GM12865 (cell line): ENCODE data around the gene SRCIN1.

ENCODE experiments used
- DNase-seq: peaks from one replicate; pipeline ENCODE4 v3.0.0; 2010; ENCODE audit warnings: low read depth
- H3K4me3 ChIP-seq: 2 replicates; pipeline ENCODE4 v1.5.1; 2011; ENCODE audit warnings: mild to moderate bottlenecking, low read depth, low read length, control low read depth
- CTCF ChIP-seq: IDR thresholded peaks from 2 replicates; pipeline ENCODE4 v1.5.1; 2011; ENCODE audit warnings: low read length, control low read depth, low read depth, inconsistent platforms; ENCODE audit not compliant: insufficient read depth; ENCODE audit errors: missing control alignments

SRCIN1 gene

GRCh38 chr17:38595892-38596291 is 9.9 kb downstream of the SRCIN1 start:
- no peak for TF ChIP-seq CTCF
- no peak for DNase-seq
- H3K4me3 ChIP-seq = no peak overlapping the region

GRCh38 chr17:38594152-38594551 is 11.6 kb downstream of the SRCIN1 start:
- no peak overlapping the region for H3K4me3 ChIP-seq
- TF ChIP-seq CTCF = no peak
- no peak for DNase-seq

- TF ChIP-seq CTCF = no peak
- no peak for DNase-seq
- no peak overlapping the region for H3K4me3 ChIP-seq
Measured at GRCh38 chr17:38592487-38592886, 13.3 kb downstream of the SRCIN1 start.

- DNase-seq = peak; percentile 43
- H3K4me3 ChIP-seq = no peak overlapping the region
- TF ChIP-seq CTCF = no peak
Measured at GRCh38 chr17:38591759-38592241, 14.0 kb downstream of the SRCIN1 start.

GRCh38 chr17:38590988-38591758 is 14.6 kb downstream of the SRCIN1 start:
- H3K4me3 ChIP-seq = no peak overlapping the region
- DNase-seq = peak; percentile 64
- no peak for TF ChIP-seq CTCF

- TF ChIP-seq CTCF = no peak
- H3K4me3 ChIP-seq = no peak overlapping the region
- DNase-seq = no peak
Measured at GRCh38 chr17:38589462-38590114, 16.2 kb downstream of the SRCIN1 start.
